NCI-H2227 (cell line): ENCODE data around the gene AAR2.

Experiments used
- DNase-seq: peaks from one replicate; lab custom pipeline; 2025; ENCODE audit not compliant: unreplicated experiment; lab: John Stamatoyannopoulos, UW

AAR2 gene, protein sequence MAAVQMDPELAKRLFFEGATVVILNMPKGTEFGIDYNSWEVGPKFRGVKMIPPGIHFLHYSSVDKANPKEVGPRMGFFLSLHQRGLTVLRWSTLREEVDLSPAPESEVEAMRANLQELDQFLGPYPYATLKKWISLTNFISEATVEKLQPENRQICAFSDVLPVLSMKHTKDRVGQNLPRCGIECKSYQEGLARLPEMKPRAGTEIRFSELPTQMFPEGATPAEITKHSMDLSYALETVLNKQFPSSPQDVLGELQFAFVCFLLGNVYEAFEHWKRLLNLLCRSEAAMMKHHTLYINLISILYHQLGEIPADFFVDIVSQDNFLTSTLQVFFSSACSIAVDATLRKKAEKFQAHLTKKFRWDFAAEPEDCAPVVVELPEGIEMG

DNA sequence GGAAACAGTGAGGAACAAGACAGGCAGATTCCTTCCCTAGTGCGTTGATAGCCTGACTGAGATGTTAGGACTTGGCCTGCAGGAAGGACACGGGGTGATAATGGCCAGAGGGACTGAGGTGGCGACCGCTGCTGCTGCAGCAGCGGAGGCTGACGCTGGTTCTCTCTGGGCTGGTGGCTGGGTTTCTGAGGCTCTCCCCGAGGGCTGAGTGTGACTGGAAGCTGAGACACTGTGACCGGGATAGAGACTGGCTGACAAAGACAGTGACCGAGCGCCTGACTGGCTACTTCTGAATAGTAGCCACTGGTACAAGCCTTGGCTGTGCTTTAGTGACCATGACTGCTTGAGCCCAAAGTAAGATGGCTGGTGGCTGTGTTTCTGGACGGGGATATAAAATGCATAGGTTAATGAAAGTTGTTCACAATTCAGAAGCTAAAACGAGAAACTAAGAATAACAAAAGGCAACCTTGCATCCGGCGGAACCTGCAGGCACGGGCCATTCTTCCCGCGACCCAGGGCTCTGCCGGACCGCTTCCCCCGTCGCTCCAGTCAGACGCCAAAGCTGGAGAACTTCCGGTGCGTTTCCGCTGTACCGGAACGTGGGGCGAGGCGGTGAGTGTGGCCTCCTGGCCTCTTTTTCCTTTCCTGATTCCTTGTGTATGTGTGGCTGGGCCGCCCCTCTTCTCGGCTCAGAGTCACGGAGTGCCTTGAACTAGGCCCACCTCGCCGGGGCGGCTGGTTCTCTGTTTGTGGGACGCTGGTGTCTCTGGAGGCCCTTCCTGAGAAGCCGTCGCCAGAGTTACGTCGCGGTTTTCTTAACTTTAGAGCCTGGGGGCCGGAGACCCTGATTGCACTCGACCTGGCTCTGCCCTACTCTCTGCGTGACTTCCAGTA, at the start of gene AAR2:
Gene AAR2 (plus strand): TSS at position 587 of the 894 bp plus-strand sequence. CDS start 3,391 bp downstream, outside the sequence.
- DNase-seq: peak; percentile 87

DNA sequence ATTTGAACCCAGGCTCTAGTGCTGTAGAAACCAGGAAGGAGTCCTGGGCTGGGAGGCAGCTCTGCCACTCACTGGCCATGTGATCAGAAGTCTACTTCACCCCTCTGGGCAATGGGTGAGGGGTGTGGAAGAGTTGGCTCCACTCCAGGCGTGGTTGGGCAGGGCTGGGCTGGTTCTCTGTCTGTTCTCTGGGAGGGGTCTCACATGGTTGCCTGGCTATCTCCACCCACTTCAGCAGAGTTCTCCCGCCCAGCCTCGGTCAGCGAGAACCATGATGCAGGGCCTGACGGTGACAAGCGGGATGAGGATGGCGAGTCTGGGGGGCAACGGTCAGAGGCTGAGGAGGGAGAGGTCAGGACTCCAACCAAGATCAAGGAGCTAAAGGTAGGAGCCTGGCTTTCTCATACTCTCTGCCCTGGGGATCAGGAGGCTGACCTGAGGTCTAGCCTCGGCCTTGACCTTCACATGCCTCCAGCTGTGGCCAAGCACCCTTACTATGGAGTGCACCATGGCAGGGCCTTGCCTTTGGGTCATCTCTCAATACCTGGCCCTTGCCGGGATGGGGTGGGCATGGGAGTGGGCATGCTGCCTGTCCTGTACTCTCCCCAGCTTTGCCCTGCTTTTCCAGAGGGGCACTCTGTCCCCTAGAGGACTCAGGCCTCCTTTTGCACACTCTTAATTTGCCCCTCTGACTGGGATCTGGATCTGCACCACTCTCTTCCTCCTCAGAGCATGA, 42.1 kb upstream of the AAR2 start:
- DNase-seq: no peak

DNA sequence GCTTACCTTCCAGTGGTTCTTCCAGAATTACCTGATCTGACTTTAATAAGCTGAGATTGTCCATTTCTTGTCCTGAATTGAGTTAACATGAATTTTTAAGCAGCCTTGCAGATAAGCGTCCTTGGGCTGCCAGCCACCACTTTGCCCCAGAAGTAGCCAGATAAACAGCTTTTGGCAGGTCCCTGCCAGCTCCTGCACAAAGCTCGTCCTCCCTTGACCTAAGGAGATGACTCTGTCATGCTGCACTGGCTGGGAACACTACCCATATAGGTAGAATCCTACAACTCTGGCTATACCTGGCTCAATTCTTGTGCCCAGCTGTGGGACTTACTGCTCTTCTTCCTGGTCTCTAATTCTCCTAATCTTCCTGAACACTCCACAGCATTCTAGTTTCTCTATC, 39.6 kb upstream of the AAR2 start:
- DNase-seq: no peak

DNA sequence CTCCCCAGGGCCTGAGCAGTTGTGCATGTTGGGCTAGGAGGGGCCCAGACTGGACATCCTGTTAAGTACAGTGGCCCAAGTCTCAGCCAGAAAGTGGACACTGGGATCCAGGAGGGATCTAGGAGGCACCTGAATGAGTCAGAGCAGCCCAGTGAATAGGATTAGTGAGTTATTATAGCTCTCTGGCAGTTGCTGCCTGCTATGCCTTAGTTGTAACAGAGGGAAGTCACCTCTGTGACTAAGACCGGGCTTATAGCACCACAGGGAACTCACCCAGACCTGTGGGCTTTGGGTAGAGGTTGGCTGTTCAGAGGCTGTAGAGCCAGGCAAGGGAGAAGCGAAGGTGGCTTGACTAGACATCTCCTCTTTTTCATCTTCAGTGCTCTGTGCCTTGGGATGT, 39.0 kb upstream of the AAR2 start:
- no peak for DNase-seq

DNA sequence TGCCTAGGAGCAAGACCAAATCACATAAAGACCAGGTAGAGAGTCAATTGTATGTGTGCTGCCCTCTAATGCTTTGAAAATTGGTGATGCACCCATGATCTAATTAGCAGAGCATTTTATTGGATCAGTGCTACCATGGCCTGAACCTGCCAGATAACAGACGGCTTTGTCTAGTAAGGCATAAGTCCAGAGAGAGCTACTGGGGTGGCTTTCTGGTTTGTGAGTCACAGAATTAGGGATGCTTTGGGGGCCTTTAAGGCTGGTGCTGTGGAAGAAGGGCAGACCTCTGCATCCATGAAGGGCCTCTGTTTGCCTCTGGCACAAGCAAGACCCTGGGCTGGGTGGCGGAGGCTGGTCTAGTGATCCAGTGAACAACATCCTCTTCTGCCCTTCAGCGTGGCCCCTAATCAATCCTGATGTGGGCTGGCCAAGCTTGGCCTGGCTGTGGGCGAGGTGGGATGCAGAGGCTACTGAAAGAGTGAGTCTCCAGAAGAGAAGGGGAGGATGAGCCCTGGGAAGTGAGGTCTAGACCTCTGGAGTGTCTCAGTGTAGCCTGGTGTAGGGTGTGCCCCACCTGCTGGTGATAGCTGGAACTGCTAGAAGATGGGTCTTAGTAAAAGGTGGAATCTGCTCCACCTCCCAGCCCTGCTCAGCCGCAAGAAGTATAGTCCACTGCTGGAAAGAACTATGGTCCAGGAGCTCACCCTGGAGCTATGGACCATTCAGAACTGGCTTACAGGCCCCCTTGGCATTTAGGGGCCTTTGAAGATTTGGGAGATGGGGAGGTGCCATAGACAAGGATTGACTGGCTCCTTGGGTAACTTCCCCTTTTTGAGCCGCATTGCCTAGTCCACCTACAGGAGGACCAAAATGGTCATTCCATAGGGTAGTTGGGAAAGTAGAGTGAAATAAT, 36.7 kb upstream of the AAR2 start:
- DNase-seq: peak; percentile 89

DNA sequence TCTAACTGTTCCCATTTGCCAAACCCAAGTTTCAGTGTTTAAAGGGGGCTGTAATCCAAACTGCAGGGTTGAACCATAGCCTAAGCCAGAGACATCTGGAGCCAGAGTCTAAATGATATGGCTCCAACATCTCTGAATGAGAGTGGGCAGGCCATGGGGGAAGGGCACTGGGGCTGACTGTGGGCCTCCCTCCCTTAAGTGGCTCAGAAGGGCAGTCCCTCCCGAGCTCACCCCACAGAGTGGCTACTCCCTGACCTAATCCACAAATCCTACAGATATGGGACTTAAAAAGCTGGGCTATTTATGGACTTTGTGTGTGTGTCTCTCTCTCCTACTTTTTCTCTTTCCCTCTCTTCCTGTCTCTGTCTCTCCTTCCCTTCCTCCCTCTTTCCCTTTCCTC, 35.8 kb upstream of the AAR2 start:
- DNase-seq: no peak

DNA sequence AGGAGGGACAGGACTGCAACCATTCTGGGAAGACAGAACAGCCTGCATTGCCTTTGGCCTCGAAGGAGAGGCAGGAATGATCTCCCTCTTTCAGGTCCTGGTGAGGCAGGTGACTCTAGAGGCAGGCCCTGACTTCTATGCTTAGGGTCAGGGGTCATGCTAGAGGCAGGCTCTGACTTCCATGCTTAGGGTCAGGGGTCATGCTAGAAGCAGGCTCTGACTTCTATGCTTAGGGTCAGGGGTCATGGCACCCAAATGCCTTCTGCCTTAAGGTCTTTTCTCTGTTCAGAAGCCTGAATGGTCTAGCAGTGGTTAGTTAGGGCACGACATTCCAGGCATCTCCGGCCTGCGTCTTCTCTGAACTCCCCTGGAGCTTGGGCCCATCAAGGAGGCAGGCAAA, 35.1 kb upstream of the AAR2 start:
- no peak for DNase-seq

DNA sequence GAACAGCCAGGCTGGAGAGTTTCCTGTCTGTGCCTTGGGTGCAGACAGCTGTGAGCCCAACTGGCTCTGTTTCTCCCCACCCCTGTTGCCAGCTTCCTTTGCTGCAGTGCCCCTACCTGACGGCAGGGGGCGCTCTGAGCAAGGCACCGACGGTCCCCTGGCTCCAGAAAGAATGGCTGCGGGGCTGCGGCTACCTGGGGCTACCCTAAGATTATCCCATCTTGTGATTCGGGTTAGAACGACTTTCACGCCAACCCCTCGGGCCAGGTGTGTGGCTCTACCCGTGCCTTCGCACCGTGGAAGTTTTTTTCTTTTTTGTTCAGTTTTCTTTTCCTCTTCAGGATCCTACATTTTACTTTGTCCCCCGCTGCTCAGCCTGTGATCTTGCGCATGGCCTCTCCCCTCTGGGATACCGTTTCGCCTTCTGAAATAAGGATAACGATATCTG, 33.4 kb upstream of the AAR2 start:
- DNase-seq: peak; percentile 76

DNA sequence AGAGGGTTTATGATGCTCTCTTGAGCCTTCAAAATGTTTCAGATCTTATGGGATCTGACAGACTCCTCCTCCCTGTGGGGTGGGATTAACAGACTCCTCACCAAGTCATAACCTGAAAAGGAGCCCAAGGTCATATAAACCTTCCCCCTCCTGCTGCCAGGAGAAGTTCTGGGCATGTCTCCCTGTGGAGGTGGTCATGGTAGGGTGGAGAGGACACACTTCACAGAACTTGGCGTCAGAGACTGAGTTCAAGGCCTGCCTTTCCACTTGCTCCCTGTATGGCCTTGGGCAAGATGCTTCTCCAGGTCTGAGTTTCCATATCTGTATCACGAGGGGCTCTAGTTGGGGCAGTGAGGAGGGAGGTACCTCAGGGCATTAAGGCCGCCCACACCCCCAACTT, 32.4 kb upstream of the AAR2 start:
- no peak for DNase-seq

DNA sequence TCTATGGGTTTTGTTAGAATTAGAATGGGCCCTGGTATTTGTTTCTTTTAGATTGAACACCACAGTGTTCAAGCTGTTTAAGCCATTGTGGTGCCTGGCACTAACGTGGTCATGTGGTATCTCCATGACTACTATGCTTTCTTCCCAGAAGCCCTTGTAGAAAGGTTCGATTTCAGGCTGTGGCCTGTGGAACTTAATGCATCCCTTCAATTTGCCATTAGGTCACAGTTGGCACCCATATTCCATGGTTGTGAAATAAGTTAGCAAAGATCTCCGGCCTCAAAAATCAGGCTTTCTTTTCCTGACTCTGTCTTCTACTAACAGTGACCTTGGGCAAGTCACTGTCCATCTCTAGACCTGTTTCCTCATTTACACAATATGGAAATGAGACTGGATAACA, 31.3 kb upstream of the AAR2 start:
- DNase-seq: no peak

DNA sequence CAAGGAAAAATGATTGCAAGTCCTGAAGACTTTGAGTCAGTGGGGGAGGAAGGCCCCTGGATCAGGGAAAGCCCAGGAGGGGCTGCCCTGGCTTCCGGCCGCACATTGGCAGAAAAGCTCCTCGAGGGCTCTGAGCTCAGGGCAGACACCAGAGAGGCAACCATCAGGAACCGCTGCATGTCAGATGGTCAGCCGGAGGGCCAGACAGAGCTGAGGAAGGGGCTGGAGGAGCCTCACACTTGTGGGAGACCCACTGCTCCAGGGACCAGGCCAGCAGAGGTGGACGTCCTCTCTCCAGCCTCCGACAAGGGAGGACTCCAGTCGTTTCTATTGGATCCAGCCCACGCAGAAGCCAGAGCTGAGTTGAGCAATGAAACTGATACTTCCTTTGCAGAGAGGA, 30.2 kb upstream of the AAR2 start:
- DNase-seq: no peak

DNA sequence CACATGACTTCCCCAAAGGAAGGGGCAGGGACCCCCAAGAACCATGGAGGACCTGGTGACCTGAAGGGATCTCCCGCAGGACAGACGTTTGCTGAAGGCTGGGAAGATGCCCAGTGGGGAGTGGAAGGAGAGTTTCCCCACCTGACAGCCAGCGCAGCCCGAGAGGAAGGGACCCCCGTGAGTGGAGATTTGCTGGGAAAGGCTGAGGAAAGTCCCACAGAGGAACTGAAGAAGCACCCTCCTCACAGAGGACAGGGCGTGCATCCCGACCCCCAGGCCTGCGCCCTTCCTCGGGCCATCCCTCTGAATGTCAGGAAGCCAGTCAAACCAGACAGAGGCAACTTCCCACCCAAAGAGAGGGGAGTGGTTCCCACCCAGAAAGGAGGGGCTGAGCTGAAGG, 29.6 kb upstream of the AAR2 start:
- DNase-seq: no peak

DNA sequence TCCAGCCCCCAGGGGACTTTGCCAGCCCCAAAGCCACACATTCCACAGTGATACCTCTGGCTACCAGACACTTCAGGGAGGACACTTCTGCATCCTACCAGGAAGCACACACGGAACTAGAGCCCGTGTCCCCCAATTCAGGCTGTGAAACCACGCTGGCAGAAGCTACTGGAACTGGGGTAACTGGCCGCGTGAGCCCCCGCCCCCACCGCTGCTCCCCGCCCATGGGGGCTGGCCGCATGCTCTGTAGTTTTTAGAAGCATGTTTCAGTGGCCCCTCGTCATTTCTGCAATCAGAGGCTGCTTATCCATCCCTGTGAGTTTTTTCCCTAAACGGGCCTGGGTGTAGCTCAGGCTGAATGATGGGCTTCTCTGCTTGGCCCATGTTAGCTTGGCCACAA, 28.7 kb upstream of the AAR2 start:
- DNase-seq: no peak

DNA sequence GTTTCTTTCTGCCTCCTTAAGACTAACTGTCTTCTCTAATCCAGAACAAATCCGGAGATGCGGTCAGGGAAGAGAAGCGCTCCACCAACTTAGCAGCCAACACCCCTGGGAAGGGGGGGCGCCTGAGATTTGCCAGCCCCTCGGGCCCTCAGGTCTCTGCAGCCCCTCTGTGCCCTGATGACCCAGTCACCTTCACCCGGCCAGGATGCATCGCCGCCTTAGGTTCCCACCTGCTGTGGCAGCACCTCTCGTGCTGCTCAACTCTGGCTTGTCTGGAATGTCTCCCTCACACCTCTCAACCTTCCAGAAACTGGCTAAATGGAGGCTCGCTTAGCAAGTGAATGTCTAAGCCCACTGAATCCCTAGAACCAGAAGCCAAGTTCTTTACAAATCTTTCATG, 28.0 kb upstream of the AAR2 start:
- no peak for DNase-seq

DNA sequence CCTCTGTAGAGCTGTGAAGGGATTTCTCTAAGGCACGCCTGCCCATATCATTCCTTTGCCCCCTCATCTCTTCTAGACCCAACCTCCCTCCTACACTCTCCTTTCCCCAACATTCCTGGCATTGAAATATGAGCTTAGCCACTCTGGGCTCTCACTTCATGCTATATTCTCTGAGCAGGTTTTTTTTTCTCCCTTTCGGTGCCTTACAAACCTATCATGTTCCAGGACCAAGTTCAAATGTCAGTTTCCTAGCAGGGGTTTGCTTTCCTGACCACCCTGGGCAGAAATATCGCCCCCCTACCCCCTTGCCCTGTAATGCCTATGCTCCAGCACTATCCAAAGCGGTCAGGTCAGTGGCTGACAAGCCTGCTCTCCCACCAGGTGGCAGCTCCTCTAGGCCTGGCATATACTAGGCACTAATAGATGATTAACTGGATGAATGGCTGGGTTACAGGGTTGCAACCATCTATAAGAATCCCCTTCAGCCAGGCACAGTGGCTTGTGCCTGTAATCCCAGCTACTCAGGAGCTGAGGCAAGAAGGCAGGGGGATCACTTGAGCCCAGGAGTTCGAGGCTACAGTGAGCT, 25.7 kb upstream of the AAR2 start:
- no peak for DNase-seq

DNA sequence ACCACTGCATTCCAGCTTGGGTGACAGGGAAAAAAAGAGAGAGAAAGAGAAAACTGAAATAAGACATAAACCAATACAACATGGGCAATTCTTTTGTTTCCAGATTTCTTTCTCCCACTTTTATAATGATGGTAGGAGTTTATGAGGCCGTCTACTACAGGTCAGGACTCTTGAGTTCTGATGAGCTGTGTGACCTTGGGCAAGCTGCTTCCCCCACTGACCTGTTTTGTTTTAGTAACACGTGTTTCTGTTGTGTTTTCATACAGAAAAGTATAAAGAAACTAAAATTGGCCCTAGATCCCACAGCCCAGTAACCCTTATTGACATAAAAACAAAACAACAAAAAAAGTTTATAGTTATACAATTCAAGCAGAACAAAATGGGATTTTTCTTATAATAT, 22.9 kb upstream of the AAR2 start:
- DNase-seq: no peak

DNA sequence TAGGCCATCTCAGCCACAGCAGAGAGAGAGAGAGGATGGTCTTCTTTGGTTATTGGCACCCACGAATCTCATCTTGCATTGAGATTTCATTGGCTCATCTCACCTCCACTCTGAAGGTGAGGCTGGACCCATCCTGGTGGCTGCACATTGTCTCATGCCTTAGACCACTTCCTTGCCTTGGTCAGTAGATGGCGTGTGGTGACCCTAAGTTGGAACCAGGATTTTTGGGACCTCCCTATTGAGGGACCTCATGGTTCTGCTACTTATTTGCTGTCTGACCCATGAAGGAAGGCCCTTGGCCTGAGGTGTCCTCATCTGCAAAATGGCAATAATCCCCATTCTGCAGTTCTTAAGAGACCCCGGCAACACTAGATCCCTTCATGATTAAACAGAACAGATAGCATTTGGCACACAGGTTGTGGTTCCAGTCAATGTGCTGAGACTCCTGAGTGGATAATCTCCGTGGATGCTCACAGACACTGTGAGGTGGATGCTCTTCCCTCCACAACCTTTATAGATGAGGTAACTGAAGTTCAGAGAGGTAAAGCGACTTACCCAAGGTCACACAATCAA, 21.5 kb upstream of the AAR2 start:
- peak; percentile 39 for DNase-seq

DNA sequence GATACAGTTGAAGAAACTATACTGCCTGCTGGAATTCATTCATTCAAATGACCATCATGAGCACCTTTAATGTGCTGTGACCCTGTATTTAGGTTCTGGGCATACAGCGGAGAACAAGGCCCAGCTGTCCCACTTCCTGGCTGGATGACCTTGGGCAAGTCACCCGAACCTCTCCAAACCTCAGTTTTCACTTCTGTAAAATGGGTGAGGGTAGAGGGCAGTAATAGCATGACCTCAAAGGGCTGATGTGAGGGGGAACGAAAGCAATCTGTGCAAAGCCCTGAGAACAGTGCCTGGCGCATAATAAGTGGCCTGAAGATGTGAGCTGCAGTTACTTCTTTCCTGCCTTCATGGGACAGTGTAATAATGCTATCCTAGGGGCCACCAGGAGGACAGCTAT, 20.5 kb upstream of the AAR2 start:
- no peak for DNase-seq

DNA sequence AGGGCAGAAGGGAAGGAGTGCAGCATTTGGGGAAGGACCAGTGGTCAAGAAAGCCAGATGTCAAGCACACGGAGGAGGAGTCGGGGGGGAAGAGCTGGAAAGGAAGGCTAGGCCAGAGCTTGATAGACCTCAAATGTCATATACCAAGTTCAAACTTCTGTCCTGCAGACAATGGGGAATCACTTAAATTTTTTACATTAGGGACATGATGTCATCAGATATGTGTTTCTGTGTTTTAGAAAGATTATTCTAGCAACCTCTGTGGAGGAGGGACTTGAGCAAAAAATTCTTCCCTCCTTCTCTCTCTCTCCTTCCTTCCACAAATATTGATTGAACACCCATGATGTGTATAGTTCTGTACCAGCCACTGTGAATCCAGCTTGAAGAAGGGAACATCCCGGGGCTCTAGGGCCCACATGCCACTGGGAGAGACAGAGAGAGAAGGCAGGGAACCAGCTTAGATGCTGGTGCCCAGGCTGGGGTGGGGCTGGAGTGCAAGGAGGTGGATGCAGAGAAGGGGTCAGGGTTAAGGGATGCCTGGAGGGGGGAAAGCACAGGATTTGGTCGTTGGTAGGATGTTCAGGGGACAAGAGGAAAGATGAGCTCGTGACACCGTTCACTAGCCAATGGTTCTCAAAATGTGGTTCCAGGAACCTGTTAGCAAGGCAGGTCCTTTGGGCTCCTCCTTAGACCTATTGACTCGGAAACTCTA, 19.8 kb upstream of the AAR2 start:
- no peak for DNase-seq
